ENCODE measurements around the gene CXXC5. TPM values are rescaled to one million over a fixed set of nuclear protein-coding genes. Genes with fewer than 3 reads are reported as not detected.

The CXXC5 gene
- total RNA-seq, 1 donor from 2014 or later: 88.2 TPM

DNA sequence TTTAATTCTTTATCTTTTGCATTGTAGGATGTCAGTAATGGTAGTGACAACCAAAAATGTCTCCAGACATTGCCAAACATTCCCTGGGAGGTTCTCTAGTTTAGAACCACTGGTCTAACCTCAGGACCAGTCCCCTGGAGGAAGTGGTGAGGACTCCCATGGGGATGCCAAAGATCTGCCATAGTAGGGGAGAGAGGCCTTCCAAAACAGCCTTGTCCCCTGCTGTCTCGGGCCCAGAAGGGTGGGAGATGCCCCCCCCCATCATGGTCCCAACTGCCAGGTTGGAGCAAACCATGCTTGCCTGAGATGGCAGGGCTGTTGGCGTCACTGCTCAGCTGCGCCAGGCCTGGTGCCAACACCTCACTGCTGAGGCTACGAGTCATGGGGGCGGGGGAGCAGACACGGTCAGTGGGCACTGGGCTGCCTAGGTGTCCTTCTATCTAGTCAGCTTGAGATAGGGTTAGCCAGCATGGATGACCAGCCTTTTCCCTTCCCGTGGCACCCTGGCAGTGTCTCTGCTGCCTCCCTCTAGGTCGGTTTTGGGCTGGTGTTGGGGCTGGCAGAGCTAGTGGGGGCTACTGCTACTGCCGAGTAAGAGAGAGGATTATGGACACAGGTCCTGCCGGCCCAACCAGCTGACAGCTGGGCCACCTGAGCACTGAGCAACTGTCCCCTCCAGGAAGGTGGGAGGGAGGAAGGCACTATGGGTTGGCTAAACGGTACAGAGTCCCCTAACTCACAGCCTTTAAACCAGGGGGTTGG, 8.3 kb upstream of the CXXC5 start:
- H3K9me3 Mint-ChIP-seq (ENCODE audit: low read depth): no peaks in the 10 kb centered on the region
- peaks cover 70% of the 10 kb centered on the region for H3K4me1 Mint-ChIP-seq (ENCODE audit: low read depth)
- no peaks in the 10 kb centered on the region for H3K27me3 Mint-ChIP-seq
- H3K4me3 Mint-ChIP-seq (ENCODE audit: low read depth): no peak overlapping the region
- no peak for DNase-seq (ENCODE audit: low spot score, unreplicated experiment)
- peak overlapping the region; percentile 49 for H3K27ac Mint-ChIP-seq
- H3K36me3 Mint-ChIP-seq (ENCODE audit: insufficient read depth): no peaks in the 10 kb centered on the region
- TF ChIP-seq CTCF (IDR thresholded peaks at IDR 0.05; ENCODE audit: unreplicated experiment): no peak

DNA sequence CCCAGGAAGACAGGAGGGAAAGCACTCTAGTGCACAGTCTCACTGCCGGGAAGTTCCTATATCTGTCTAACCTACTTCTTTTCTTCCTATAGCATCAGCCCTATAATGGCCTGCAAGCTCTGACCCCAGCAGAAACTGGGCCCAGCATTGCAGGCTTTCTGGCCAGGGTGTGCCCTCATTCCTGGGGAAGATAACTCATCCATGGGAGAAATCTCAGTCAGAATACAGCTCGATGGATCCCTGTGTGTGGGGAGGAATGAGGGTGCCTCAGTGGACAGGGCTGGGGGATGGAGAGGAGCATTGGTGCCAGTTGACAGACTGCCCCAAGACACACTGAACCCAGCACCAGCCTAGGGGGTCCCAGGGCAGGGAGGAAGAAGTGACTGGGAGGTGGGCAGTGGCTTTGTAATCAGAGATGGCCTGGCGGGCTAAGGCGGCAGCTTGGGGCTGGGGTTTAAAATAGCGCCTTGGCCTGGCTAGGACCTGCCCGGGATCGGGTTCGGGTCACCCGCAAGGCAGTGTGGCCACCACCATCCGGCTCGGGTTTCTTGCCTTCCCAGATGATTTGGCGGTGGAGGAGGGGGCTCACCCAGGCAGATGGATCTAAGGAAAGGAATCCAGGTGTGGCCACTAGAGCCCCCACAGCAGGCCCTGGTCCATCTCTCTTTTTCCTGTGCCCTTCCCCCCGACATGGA, 7.6 kb upstream of the CXXC5 start:
- Mint-ChIP-seq H3K27ac (peak overlapping the region; percentile 49), H3K4me1 (ENCODE audit: low read depth) (peaks cover 76% of the 10 kb centered on the region), H3K36me3 (ENCODE audit: insufficient read depth) (no peaks in the 10 kb centered on the region), H3K9me3 (ENCODE audit: low read depth) (no peaks in the 10 kb centered on the region), H3K27me3 (no peaks in the 10 kb centered on the region), H3K4me3 (ENCODE audit: low read depth) (no peak overlapping the region)
- no peak for TF ChIP-seq CTCF (IDR thresholded peaks at IDR 0.05; ENCODE audit: unreplicated experiment)
- DNase-seq (ENCODE audit: low spot score, unreplicated experiment): peak; percentile 6

DNA sequence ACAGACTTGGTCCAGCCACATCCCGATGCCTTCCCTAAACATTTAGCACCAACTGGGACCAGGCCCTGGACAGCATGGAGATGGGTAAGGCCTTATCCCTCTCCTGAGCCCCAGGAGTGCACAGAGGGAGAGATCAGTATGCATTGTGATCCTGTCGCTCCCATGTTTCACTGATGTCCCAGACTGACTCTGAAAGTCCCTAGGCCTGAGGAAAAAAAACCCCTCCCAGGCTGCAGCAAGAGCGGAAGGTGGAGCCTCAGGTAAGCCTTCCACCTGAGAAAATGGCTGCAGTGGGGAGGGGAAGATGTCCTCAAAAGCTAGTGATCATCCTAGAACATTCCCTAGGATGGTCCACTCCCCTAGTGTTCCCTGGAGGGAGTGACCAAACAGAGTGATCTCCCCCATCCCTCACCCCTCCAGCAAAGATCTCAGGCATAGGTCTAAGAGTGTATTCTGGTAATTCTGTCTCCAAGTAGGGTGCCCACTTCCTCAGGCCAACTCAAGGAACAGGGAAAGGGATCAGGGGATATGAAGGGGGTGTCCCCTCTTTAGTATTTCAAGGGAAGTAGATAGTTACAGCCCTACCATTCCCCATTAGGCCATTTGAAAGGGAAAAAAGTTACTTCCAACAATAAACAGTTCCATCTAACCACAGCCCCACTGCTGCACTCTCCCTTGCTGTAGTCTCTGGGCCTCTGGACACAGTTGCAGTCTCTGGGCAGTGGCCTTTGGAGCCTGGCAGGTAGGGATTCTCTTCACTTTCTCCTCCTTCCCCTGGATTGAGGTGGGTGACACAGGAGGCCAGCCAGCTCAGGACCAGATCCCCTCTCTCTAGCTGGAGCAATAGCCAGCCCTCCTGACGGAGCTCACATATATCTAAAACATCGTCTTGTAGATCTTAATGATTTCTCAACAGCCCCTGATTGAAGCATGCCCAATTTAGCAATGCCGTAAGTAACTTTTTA, 6.8 kb upstream of the CXXC5 start:
- no peaks in the 10 kb centered on the region for H3K9me3 Mint-ChIP-seq (ENCODE audit: low read depth)
- no peaks in the 10 kb centered on the region for H3K36me3 Mint-ChIP-seq (ENCODE audit: insufficient read depth)
- peaks cover 73% of the 10 kb centered on the region for H3K4me1 Mint-ChIP-seq (ENCODE audit: low read depth)
- peak overlapping the region; percentile 43 for H3K27ac Mint-ChIP-seq
- H3K4me3 Mint-ChIP-seq (ENCODE audit: low read depth): no peak overlapping the region
- peak; percentile 7 for DNase-seq (ENCODE audit: low spot score, unreplicated experiment)
- TF ChIP-seq CTCF (IDR thresholded peaks at IDR 0.05; ENCODE audit: unreplicated experiment): no peak
- H3K27me3 Mint-ChIP-seq: no peaks in the 10 kb centered on the region

GRCh38 chr5:139642213-139642612, 5.9 kb upstream of the CXXC5 start:
- Mint-ChIP-seq H3K27me3 (no peaks in the 10 kb centered on the region), H3K4me1 (ENCODE audit: low read depth) (peaks cover 73% of the 10 kb centered on the region), H3K4me3 (ENCODE audit: low read depth) (no peak overlapping the region), H3K27ac (no peak overlapping the region), H3K36me3 (ENCODE audit: insufficient read depth) (no peaks in the 10 kb centered on the region), H3K9me3 (ENCODE audit: low read depth) (no peaks in the 10 kb centered on the region)
- no peak for TF ChIP-seq CTCF (IDR thresholded peaks at IDR 0.05; ENCODE audit: unreplicated experiment)
- peak; percentile 5 for DNase-seq (ENCODE audit: low spot score, unreplicated experiment)
